NCI-H2227 (cell line): ENCODE data around the gene MADD.

ENCODE experiments used
- DNase-seq: peaks from one replicate; lab custom pipeline; 2025; ENCODE audit not compliant: unreplicated experiment; lab: John Stamatoyannopoulos, UW

MADD gene

DNA sequence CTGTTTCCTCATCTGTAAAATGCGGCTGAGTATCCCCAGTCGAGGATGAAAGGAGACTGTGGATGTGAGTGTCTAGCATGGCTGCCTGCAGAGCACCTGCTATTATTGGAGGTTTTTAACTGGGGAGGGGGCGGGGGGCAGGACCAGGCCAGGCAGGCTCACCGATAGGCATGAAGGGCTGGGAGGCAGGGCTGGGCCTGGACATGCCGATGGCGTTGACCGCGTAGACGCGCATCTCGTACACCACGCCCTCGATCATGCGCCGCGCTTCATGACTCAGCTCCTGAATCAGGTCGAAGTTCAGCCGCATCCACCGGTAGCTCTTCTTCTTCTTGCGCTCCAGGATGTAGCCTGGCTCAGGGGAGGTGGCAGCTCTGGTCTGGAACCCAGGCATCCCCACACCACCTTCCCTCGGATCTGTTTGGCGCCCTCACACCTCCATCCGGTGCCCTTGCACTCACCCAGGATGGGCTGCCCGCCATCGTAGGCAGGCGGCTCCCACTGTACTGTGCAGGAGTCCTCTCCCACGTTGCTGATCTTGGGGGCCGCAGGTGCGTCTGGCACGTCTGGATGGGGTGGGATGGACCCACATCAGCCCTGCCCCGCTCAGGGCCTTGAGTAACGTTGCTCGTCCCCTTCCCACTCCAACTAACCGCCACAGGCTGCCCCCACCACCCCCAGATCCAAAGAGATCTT, 67.4 kb downstream of the MADD start:
- DNase-seq: no peak

DNA sequence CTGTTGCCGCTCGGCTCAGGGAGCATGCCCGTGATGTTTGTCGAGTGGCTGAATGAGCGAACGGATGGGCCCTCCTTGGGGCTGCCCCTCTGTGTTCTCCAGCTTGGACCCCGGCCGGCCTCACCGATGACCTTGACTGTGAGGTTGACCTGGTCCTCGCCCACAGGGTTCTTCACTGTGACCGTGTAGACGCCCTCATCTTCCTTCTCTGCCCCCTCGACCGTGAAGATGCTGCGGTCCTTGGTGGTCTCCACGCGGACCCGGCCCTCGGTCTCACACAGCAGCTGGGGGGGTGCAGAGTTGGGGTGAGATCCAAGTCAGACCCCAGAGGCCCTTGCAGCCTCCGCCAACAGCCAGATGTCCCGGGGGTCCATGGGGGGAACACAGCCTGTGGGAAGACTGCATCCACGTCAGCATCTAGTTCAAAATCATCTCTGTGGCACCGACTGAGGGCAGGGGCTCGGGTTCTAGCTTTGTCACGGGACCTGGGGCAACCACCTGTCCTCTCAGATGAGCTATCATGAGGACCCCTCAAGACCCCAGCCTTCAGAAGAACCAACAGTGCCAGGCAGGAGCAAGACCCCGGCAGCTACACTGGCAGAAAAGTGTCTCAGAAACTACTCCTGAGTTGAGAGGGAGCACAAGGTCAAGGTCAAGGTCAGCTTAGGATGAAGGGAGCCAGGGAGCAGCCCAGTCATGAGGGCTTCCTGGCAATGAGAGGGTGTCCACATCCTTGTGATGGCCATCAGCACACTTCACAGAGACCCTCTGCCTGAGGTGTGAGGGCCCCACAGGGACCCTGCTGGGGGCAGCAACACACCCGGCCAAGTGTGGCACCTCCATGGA, 68.7 kb downstream of the MADD start:
- no peak for DNase-seq

DNA sequence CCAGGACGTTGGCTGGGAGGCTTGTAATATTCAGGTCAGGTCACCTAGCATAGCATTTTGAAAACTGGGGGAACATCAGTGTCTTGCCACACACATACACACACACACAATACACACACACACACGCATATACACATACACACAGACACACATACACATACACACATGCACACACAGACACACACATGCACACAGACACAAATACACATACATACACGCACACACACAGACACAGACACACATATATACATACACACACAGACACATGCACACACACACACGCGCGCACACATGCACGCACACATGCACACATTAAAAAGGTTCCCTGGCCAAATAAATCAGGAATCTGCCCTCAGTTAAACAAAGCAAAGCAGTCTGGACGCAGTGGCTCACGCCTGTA, 70.1 kb downstream of the MADD start:
- DNase-seq: no peak

DNA sequence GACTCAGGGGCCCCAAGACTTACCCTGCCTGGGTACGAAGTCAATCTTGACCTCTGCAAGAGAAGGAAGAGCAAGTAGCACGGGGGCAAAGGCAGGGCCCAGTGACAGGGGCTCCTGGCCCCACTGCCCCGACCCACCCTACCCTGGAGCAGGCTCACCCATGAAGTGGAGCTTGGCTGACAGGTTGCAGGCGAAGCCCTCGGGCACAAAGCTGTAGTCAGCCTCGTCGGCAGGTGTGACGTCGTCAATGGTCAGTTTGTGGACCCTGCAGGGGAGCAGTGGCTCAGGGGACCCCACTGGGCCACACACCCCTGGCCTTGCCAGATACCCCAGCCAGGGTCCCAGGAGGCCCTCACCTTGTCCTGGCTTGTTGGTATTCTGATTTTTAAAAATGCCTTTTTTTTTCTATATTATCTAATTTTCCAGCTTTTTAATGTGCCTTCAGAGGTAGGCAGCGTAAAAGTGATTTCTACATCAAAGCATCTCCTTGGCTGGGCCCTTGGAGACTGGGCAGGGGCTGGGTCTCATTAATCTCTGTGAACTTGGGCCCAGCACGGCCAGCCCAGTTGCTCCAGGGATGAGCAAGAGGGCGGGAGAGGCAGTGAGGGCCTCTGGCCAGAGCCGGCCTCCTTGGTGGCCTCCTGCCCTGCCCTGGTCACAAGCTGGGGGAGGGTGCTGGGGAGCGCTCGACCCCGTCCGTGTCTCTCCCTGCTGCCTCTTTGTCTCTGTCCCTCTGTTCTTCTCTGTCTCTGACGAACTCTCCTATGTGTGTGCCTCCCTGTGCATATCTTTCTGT, 71.2 kb downstream of the MADD start:
- no peak for DNase-seq

- DNase-seq: no peak
Observed at GRCh38 chr11:47342036-47342803, 72.3 kb downstream of the MADD start.

- no peak for DNase-seq
Observed at GRCh38 chr11:47342854-47343253, 72.9 kb downstream of the MADD start.

DNA sequence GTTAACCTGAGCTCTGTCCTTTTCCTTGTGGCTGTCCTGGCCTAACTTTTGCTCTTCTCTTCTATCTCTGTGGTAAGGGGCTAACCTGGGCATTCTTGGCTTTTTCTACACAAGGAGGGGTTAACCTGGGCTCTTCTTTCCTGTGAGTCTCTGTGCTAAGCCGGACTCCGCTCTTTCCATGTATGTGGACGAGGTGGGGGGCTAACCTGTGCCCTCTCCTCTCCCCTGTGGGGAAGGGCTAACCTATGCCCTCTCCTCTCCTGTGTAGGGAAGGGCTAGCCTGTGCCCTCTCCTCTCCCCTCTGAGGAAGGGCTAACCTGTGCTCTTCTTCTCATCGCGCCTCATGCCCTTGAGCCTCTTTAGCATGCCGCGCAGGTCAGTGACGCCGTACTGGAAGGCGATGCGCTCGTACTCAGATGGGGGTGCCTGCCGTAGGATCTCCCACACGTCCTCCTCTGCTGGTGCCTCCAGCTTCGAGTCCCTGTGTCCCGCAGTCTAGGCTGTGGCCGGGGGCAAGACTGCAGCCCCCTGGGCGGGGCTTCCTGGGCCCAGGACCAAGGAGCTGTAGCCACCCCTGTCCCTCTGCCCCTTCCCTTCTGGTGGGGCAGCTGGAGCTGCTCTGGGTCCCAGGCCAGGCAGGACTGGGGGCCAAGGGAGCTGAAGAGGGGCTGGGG, 76.1 kb downstream of the MADD start:
- DNase-seq: no peak

DNA sequence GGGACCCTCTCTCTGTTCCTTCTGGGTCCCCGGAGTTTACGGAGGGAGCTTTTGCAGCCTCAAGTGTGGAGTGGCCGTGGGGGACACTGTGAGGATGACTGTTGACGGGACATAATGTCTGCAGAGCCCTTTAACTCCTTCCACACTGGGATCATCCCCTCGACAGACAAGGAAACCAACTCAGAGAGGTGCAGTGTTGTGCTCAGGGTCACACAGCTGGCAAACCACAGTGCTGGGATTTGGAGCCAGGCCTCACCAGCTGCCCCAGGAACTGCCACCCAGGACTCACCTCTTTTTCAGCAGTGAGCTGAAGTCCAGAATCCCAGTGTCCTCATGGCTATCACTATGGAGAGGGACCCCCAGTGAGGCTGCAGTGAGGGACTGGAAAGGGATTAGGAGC, 77.2 kb downstream of the MADD start:
- no peak for DNase-seq

- DNase-seq: no peak
Observed at GRCh38 chr11:47348131-47348802, 78.3 kb downstream of the MADD start.

DNA sequence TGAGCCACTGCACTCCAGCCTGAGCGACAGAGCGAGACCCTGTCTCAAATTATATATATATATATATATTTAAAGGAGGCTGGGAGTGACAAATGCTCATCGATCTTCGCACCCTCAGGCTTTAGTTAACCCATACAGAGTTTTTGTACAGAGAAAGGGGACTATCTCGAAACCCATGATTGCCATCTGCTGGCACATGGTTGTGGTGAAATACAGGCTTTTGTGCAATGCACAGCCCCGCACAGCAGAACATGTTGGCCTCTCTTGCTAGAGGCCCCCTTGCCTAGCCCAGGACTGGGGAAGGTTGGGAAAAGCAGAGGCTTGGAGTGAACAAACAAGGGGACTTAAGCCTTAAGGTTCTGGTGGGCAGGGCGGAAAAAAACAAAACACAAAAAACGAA, 78.9 kb downstream of the MADD start:
- DNase-seq: no peak

DNA sequence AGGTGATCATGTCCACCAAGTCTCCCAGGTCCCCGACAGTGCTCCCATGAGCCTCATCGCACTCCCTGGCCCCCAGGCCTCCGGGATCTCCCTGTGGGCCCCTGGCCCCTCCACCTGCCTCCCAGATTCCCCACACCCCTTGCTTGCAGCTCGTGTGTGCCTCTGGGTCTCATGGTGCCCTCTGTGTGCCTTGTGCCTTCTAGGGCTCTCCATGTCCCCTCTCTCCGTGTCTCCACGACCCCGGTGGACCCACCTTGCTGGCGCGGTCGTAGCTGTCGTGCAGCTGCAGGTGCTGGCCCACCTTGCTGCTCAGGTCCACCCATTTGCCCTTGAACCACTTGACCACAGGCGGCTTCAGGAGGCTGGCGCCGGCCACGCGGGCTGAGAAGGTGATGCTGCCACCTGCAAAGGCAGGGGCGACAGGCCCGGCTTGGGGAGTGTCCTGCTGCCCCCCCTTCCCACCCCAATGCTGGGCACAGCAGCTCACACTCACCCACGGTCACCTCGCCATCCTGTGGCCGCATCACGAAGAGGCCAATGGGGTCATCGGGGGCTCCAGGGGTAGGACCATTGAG, 79.7 kb downstream of the MADD start:
- DNase-seq: no peak

- DNase-seq: no peak
Observed at GRCh38 chr11:47350315-47350714, 80.4 kb downstream of the MADD start.

DNA sequence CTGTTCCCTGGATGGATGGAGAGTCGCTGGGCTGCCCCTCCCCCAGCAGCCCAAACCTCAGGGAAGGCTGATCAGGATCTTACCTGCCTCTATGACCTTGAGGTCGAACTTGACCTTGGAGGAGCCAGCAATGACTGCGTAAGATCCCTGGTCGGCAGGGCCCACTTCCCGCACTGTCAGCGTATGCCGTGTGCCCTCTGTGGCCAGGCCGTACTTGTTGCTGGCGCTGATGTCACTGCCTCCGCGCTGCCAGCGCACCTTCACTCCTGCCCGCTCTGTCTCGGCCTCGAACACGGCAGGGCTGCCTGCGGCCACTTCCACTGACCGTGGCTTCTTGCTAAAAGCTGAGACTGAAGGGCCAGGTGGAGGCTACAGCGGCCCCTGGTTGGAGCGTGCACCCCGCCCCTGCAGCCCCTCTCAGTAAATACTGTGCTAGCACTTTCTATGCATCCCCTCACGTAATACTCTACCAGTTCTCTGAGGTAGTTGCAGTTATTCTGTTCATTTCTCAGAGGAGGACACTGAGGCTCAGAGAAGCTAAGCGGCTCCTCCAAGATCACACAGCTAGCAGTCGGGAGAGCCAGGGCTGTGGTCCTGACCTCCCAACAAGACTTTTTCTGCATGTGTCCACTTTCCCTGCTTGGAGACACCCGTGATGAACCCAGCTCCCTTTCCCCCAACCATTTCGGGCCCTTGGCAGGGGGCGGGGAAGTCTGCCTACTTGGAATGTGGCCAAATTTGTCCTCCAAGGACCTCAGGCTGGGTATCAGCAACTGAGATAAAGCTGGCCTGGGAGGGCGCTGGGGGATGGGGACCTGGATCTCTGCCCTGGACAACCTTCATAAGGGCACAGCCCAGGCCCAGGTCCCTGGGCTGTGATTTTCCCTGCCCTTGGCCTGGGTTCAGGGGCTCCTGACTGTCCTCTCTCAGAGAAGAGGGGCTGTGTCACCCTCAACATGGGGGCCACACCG, 81.5 kb downstream of the MADD start:
- DNase-seq: no peak

GRCh38 chr11:47352556-47352955, 82.6 kb downstream of the MADD start, which contains the start of gene MYBPC3:
Gene MYBPC3 (minus strand): TSS chr11:47352702. CDS start chr11:47352647, 55 bp downstream.
- DNase-seq: no peak

- DNase-seq: no peak
Observed at GRCh38 chr11:47353978-47354774, 84.2 kb downstream of the MADD start.

GRCh38 chr11:47354913-47355282, 85.0 kb downstream of the MADD start:
- DNase-seq: no peak

DNA sequence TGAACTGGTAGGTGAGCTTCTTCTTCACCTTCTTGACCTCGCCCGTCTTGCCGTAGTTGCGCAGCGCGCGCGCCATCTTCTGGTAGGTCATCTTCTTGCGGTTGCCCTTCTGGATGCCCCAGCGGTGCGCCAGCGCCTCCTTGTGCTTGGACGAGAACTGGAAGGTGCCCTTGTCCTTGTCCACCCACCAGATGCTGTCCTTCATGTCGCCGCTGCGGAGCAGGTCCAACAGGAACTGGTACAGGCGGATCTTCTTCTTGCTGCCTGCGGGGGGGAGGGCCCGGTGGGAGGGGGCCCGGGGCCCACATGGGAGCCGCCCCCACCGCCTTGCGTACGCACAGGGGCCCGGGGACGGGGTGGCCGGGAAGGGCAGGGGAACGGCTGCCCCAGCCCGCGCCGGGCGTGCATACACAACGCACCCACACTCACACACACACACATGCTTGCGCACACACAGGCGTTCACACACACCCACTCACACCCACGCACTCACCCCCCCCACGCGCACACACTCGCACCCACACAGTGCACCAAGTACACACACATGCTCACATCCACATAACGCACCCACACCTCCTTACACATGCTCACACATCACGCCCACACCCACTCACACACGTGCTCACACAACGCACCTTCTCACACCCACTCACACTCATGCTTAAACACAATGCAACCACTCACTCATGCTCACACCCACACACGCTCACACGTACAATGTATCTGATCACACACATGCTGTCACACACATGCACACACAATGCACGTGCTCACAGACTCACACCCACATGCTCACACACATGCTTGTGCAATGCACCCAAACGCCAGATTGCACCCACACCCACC, 85.6 kb downstream of the MADD start:
- peak; percentile 95 for DNase-seq
